Right kidney (tissue), 1 donor: ENCODE data around the gene LYZL4.

Experiments
- DNase-seq: peaks from one replicate; pipeline ENCODE4 v3.0.0-alpha.2; 2016

The LYZL4 gene

DNA sequence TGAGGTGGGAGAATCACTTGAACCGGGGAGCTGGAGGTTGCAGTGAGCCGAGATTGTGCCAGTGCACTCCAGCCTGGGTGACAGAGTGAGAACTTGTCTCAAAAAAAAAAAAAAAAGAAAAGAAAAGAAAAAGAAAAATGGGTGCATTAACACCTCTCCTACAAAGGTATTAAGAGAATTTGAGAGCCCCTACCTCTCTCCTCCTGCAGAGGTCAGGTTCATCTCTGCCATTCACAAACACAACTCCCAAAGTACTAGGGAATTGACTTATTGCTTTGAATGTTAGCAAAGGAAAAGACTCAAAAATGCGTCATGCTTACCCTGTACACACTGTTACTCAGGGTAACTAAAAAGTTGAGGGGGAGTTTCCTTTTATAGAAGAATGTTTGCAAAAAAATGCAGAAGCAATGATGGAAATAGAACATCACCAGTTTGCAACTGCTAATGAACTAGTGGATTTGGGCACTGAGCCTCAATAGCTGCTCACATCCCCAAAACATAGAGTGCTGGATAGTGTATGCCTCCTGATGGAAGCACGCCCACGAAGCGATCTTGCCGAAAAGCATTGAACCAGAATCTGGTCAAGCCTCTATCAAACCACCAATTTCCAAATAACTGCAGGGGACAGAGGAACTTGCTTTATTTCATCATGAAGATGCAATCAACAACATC, 15.5 kb upstream of the LYZL4 start:
- no peak for DNase-seq

GRCh38 chr3:42424911-42425310, 14.5 kb upstream of the LYZL4 start:
- DNase-seq = no peak

GRCh38 chr3:42421818-42422796, 11.7 kb upstream of the LYZL4 start:
- no peak for DNase-seq

GRCh38 chr3:42419563-42419962, 9.2 kb upstream of the LYZL4 start:
- no peak for DNase-seq

- no peak for DNase-seq
These were observed 2.2 kb upstream of the LYZL4 start for GRCh38 chr3:42412526-42413155.

DNA sequence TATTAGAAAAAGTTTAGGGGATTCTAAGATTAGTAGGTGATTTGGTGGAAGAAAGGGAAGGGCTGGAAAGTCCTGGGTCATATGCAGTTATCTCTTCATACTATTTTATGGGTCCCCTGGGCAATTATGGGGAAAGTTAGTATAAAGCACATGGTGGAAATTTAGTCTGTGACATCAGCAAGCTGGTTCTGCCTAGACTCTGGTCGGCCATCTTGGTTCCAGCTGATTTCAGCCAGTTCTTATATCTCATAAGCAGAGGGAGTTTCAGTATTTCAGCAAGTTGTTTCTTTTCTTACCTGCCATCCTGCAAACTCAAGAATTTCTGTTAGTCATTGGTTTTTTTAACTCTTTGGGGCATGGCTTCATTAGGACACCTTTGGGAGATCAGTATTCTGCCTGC, 1.0 kb upstream of the LYZL4 start:
- DNase-seq = no peak

GRCh38 chr3:42408156-42408555, 2.3 kb downstream of the LYZL4 start:
- no peak for DNase-seq

DNA sequence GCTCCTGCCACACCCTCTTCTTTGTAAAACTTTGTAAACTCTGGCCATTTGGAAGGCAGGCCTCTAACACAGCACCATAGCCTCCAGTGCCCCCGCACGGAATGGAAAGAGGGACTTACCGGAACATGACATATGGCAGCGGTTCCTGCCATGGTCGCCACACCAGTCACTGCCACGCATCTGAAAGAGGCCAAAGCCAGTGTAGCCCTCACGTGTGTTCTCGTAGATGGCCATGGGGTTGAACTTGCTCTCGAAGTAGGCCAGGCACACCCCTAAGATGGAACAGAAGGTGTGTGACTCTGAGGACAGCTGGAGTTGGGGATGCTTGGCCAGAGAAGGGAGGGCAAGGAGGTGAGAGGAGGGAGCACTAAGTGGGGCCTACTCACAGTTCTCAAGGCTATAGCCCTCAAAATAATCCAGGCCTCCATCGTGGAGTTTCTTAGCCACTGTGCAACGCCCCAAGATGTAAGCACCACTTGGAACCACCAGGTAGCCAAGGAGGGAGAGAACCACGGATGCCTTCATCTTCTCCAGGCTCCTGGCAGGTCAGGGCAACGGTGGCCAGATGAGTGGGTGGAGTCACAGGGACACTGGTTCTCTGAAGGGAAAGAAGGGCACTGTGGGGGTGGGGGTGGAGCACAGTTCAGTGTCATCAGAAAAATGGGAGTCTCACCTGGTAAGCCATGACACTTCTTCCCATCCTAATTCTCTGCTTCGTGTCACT, 3.5 kb downstream of the LYZL4 start:
- no peak for DNase-seq

DNA sequence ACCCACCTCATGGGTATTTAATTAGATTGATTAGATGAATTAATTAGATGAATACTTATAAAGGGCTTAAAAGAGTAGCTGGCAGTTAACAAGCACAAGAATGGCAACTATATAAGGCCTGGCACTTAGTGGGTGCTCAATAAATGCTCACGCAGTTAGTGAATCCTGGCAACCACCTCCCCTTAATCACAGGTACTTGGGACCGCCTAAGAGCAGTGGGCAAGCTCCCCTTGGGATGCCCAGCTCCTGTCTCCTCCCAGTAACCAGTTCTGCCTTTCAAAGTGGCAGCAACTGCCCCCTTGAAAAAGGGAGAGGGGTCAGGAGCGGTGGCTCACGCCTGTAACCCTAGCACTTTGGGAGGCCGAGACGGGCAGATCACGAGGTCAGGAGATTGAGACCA, 4.6 kb downstream of the LYZL4 start:
- no peak for DNase-seq

DNA sequence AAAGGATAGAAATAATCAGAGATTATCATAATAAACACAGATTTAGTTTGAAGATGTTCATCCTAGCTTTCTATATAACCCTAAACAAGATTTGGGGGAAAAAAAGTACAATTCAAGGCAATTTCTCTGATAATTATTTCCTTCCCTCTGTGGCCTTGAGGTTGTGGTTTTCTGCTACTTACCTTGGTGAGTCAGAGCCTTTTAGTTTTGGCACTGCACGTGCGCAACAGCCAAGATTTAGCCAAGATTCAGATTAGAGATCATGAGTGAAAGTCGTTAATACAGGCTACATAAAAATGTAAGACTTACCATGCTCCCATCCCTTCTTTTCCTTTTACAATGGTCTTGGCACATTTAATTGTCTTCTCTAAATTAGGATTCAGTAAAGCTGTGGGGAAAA, 6.7 kb downstream of the LYZL4 start:
- DNase-seq = no peak

DNA sequence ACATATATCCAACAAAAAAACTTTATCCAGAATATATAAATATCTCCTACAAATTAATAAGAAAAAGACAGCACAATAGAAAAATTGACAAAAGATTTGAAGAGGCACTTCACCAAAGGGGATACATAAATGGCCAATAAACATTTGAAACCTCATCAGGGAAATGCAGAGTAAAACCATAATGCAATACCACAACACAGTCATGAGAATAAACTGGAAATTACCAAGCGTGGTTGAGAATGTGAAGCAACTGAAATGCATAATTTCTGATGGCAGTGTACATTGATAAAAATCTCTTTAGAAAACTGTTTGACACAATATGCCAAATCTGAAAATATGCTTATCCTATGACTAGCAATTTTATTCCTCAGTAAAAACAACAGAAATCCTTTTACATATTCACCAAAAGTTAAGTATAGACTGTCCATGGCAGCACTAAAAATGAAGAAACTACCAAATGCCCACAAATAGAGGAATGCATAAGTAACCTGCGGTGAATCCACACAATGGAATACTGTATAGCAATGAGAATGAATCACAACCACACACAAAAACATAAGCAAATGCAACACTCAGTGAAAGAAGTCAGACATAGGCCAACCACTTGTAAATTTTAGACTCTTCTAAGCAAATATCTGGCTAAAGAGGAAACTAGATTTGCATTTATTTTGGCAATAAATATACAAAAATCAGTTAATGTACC, 7.9 kb downstream of the LYZL4 start:
- DNase-seq = no peak

DNA sequence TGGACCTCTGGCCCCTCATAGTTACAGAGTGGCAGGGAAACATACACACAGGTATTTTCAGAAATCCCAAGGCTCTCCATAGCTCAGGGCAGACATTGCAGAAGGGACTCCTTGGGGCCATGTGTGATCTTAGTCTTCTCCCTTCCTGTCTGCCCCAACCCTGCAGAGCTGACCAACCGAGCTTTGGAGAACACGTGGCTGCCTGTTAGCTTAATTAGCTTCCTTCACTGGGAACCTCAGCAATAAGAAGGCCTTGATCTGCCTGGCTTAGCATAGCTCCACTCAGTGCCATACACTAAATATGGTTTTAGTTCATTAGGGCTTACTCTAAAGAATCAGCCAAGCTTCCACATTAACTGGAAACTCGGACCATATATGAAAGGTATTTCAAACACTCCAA, 12.3 kb downstream of the LYZL4 start:
- DNase-seq = no peak

DNA sequence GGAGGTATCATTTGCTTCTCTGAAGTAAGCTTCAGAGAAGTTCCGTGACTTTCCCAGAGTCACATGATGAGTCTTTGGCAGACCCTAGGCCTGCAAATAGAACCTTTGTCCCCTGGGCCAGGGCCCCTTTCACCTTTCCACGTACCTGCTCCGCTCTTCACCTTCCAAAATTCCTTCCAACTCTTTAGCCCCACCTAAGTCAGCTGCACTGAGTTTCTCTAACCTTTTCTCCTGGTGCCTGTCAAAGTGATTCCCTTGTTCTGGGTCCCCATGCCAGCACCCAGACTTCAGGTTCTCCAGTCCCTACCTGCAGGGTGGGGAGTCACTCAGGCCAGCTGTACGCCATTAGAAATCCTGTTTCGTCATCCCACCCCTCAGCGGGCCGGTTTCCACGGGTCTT, 12.8 kb downstream of the LYZL4 start:
- no peak for DNase-seq

DNA sequence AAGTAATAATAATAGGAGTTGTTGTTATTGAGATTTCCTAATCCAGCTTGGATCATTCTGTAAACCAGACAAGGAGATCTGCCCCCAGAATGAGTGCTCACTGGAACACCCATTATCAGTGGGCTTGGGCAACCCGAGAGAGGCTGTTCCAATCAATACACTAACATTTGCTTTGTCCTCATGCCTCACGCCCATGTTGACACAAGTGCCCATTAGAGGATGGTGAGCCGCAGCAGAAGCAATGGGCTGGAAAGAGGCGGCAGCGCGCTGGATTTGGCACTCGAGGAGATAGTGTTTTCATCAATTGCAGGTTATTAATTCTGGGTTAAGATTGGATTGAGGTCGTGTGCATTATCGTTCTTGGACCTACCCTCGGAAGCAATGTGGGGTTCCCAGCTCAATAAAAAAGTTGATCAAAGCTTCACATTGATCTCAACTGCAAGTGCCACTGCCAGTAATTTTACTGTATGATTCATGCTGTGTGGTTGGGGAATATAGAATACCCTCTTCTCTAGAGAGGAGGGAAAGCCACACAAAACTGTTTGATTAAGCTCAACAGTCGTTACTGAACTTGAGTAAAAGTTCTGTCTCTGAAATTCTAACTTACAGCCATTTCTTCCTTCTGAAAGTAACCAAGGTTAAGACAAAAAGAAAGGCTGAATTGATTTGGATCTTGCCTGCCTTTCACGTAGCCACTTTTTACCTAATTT, 15.7 kb downstream of the LYZL4 start:
- DNase-seq = no peak

GRCh38 chr3:42387802-42388651, 22.4 kb downstream of the LYZL4 start:
- no peak for DNase-seq

DNA sequence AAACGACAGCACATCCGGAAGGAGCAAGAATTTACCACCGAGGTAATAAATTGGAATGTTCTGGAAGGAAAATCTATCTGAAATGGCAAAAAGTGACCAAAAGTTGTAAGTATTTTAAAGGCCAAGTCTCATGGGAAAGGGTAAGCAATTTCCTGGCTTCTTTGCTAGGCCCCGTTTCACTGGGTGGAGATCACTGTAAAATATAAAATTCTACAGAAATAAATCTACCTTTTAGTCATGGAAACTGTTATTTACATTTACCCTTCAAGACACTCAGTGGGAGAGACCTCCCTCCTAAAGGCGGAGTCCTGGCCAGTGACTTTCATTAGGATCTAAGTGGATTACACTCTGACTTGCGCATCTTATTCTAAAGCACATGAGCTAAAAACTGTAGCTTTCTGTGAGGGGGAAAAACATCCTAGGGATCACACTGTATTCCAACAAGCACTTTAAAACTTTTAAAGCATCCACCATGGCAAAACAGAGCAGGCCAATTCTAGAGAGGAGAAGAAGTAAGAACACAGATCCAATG, 28.8 kb downstream of the LYZL4 start:
- no peak for DNase-seq

GRCh38 chr3:42377681-42378080, 32.7 kb downstream of the LYZL4 start:
- DNase-seq = no peak

- no peak for DNase-seq
These were observed 34.0 kb downstream of the LYZL4 start for GRCh38 chr3:42376344-42376798.

- DNase-seq = no peak
These were observed 35.1 kb downstream of the LYZL4 start for GRCh38 chr3:42375121-42375800.
